CD14-positive monocyte (primary cell): ENCODE measurements around the gene GPRIN3. TPM values are rescaled to one million over a fixed set of nuclear protein-coding genes. Genes with fewer than 3 reads are reported as not detected.

ENCODE experiments used
- DNase-seq, 3 donors: peaks; one replicate each; pipeline ENCODE4 v3.0.0-alpha.2; 2011 to 2022
- H2AFZ ChIP-seq: 2 replicates; pipeline ENCODE4 v1.6.0; 2012; ENCODE audit warnings: mild to moderate bottlenecking, low read depth, low read length, inconsistent platforms; ENCODE audit not compliant: insufficient read depth, poor library complexity, severe bottlenecking
- H3K27ac ChIP-seq, 2 donors: 1 replicate in 1 of 2; 2 replicates in 1 of 2; pipeline ENCODE4 v1.5.1; 2012 to 2013; ENCODE audit warnings: low read length in 2 of 2, control low read depth in 1 of 2, inconsistent platforms in 1 of 2, low read depth in 1 of 2, mild to moderate bottlenecking in 1 of 2
- H3K27me3 ChIP-seq, 2 donors: one replicate each; pipeline versions ENCODE4 v1.6.0 to v1.6.1; 2011 to 2013; ENCODE audit warnings: low read length in 2 of 2; ENCODE audit not compliant: control insufficient read depth in 2 of 2, insufficient read depth in 2 of 2
- H3K36me3 ChIP-seq, 2 donors: replicated peaks in 1 of 2; 1 replicate in 1 of 2; 2 replicates in 1 of 2; pipeline versions ENCODE4 v1.5.1 to v1.6.1; 2012 to 2013; ENCODE audit warnings: low read length in 2 of 2, control low read depth in 1 of 2, inconsistent platforms in 1 of 2, mild to moderate bottlenecking in 1 of 2; ENCODE audit not compliant: insufficient read depth in 2 of 2, control insufficient read depth in 1 of 2
- H3K4me1 ChIP-seq, 2 donors: 1 replicate in 1 of 2; 2 replicates in 1 of 2; pipeline versions ENCODE4 v1.5.1 to v1.6.1; 2012 to 2013; ENCODE audit warnings: low read length in 2 of 2, control low read depth in 1 of 2, inconsistent platforms in 1 of 2, mild to moderate bottlenecking in 1 of 2, moderate library complexity in 1 of 2; ENCODE audit not compliant: insufficient read depth in 2 of 2, control insufficient read depth in 1 of 2
- H3K4me2 ChIP-seq: replicated peaks from 2 replicates; pipeline ENCODE3; 2012; ENCODE audit warnings: low read length, moderate library complexity, mild to moderate bottlenecking; ENCODE audit not compliant: poor library complexity, severe bottlenecking; ENCODE audit errors: extremely low read depth
- H3K4me3 ChIP-seq, 3 experiments: fragments of 200-600 bp in 1 of 3; sonication (generic) in 1 of 3; replicated peaks in 1 of 3; 1 replicate in 2 of 3; 2 replicates in 1 of 3; pipeline ENCODE4 v1.5.1; 2011 to 2013; ENCODE audit warnings: low read length in 3 of 3, mild to moderate bottlenecking in 3 of 3, control low read depth in 2 of 3, low read depth in 2 of 3, inconsistent platforms in 1 of 3, moderate library complexity in 1 of 3
- H3K79me2 ChIP-seq: 2 replicates; pipeline ENCODE4 v1.6.0; 2012; ENCODE audit warnings: mild to moderate bottlenecking, control low read depth, inconsistent platforms, low read length, moderate library complexity; ENCODE audit not compliant: insufficient read depth
- H3K9ac ChIP-seq: 2 replicates; pipeline ENCODE4 v1.6.0; 2017; ENCODE audit warnings: low read length, mild to moderate bottlenecking; ENCODE audit not compliant: insufficient read depth, poor library complexity, severe bottlenecking
- H3K9me3 ChIP-seq, 2 donors: replicated peaks in 1 of 2; 1 replicate in 1 of 2; 2 replicates in 1 of 2; pipeline versions ENCODE4 v1.5.1 to v1.6.1; 2012 to 2013; ENCODE audit warnings: low read length in 2 of 2, control low read depth in 1 of 2; ENCODE audit not compliant: control insufficient read depth in 1 of 2, insufficient read depth in 1 of 2
- H4K20me1 ChIP-seq: 2 replicates; pipeline ENCODE4 v1.6.0; 2012; ENCODE audit warnings: mild to moderate bottlenecking, low read length, control low read depth, moderate library complexity; ENCODE audit not compliant: insufficient read depth
- H3K27ac Mint-ChIP-seq, 7 donors: one replicate each; pipeline ENCODE4 v1.8.0; 2020; ENCODE audit warnings: mild to moderate bottlenecking in 7 of 7, mixed read lengths in 7 of 7, moderate library complexity in 6 of 7, inconsistent platforms in 2 of 7
- H3K27me3 Mint-ChIP-seq, 3 donors: one replicate each; pipeline ENCODE4 v1.8.0; 2021 to 2022; ENCODE audit warnings: low read depth in 3 of 3, mild to moderate bottlenecking in 3 of 3, mixed read lengths in 3 of 3, moderate library complexity in 3 of 3, inconsistent platforms in 1 of 3
- H3K36me3 Mint-ChIP-seq, 2 donors: one replicate each; pipeline ENCODE4 v1.8.0; 2020; ENCODE audit warnings: mixed read lengths in 2 of 2, inconsistent platforms in 1 of 2, mild to moderate bottlenecking in 1 of 2
- H3K4me1 Mint-ChIP-seq: one replicate; pipeline ENCODE4 v1.8.0; 2020; ENCODE audit warnings: mild to moderate bottlenecking, mixed read lengths
- H3K4me3 Mint-ChIP-seq, 2 donors: one replicate each; pipeline ENCODE4 v1.8.0; 2020; ENCODE audit warnings: mild to moderate bottlenecking in 2 of 2, mixed read lengths in 2 of 2, moderate library complexity in 1 of 2
- H3K9me3 Mint-ChIP-seq, 7 donors: one replicate each; pipeline ENCODE4 v1.8.0; 2020 to 2022; ENCODE audit warnings: mixed read lengths in 7 of 7, mild to moderate bottlenecking in 6 of 7, moderate library complexity in 6 of 7, inconsistent platforms in 2 of 7
- CTCF ChIP-seq: fragments of 200-600 bp; IDR thresholded peaks from one replicate; pipeline ENCODE4 v1.8.0; 2022; ENCODE audit warnings: antibody characterized with exemption, mild to moderate bottlenecking
- WGBS: methylation state at CpG from one replicate; pipeline ENCODE4 v1.1.5; 2013; ENCODE audit warnings: missing lambda C conversion rate; ENCODE audit not compliant: insufficient coverage; 5-methylcytosine and 5-hydroxymethylcytosine counted together
- intact Hi-C, 2 donors: fragments of 100-400 bp; cut with micrococcal nuclease; formaldehyde crosslinking; loops; one replicate each; pipeline versions ENCODE4 v1.15.0 to v1.15.1; 2023
- polyA plus RNA-seq, 3 donors: library from polyadenylated mRNA; depleted of rRNA in 1 of 3; unstranded in 2 of 3; stranded (reverse) in 1 of 3; fragments of 300-500 nt in 2 of 3; fragments of >200 nt in 1 of 3; fragmentation: Illumina TruSeq in 2 of 3; gene quantifications; 1 replicate in 2 of 3; 2 replicates in 1 of 3; pipeline ENCODE4 v1.2.3, GENCODE V29; 2012 to 2021

The GPRIN3 gene
- polyA plus RNA-seq, 3 donors = 1.1 to 3.3 (median 2.3) TPM

DNA sequence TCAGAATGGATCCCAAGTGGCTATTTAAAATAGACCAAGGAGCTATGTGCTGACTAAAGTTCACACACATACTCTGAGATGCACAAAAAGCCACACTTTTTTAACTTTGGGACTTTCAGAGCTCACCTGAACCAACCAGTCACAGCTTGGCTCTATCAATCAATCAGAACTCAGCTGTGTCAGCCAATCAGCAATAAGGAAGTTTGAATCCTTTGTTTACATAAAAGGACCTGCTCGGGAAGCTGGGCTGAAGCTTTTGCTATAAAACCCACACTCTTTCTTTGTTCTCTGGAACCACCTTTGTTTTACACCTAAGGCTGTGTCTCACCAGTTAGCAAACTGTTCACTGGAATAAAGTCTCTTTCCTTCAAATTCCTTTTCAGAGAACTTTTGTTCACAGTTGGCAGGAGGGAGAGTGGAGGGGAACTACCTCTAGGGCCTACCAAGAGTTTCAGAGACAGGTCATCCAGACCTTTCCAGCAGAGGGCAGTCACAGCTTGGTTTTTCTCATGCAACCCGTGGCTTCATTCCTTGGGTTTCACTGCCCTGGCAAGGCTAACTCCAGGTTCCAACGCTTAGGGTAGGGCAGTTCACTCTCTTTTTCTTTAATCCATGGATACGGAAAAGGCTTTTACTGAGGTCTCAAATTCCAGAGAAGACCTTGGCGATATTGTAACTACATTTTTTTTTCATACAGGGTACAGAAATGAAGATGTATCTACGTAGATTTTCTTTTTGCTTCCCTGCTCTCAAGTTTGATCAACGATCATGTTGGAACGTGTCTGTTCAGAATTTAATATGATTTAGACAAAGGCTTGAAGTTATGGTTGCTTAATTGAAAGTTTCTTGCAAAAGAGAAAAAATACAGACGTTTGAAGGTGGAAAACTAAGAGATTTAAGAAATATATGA, 80.7 kb downstream of the GPRIN3 start:
- Histone ChIP-seq H3K36me3 (no peaks in the 10 kb centered on the region), H2AFZ (no peak overlapping the region), H3K4me2 (no peak overlapping the region), H3K27ac (no peak overlapping the region), H3K9me3 (no peaks in the 10 kb centered on the region), H3K4me3 (no peak overlapping the region), H4K20me1 (no peaks in the 10 kb centered on the region), H3K27me3 (no peaks in the 10 kb centered on the region), H3K9ac (no peak overlapping the region), H3K79me2 (no peaks in the 10 kb centered on the region), H3K4me1 (no peaks in the 10 kb centered on the region)
- TF ChIP-seq CTCF = peak; percentile 86
- Mint-ChIP-seq H3K9me3 (peaks cover 0 to 3% (median 0%) of the 10 kb centered on the region in 7 donors), H3K36me3 (no peaks in the 10 kb centered on the region), H3K27ac (peak overlapping the region in 1 of 7 donors; percentile 20), H3K4me1 (peaks cover 4% of the 10 kb centered on the region), H3K27me3 (peaks cover 0 to 2% (median 0%) of the 10 kb centered on the region in 3 donors), H3K4me3 (peak overlapping the region in 1 of 2 donors; percentile 42)
- peak; percentile 45 to 75 (median 62) for DNase-seq
- intact Hi-C loops = loop anchor here (5.0 to 10.0 kb wide), 2 partner anchors 205 to 678 kb away; no protein-coding TSS in a partner anchor
- WGBS = 50% methylated on average over 2 of the region's 9 CpGs

DNA sequence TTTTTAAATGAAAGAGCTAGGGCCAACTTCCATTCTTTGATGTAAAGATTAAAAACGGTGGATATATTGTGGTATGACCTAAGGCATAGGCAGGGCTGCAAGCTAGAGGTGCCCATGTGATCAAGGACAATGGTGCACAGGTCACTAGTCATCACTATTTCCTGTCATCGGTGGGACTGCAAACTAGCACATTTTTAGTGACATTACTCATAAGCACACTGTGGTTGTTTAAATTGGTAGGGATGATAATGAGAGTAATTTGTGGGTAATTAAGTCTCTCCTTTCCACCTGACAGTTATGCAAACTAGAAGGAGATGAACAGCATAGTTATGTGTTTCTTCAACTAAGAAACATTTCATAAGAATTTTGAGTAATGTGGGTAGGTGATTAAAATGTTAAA, 85.4 kb downstream of the GPRIN3 start:
- Histone ChIP-seq H3K27me3 (no peaks in the 10 kb centered on the region), H3K36me3 (no peaks in the 10 kb centered on the region), H3K79me2 (no peaks in the 10 kb centered on the region), H3K4me2 (no peak overlapping the region), H4K20me1 (no peaks in the 10 kb centered on the region), H3K27ac (no peak overlapping the region), H3K4me1 (no peaks in the 10 kb centered on the region), H3K9me3 (no peaks in the 10 kb centered on the region), H2AFZ (no peak overlapping the region), H3K9ac (no peak overlapping the region), H3K4me3 (no peak overlapping the region)
- Mint-ChIP-seq H3K9me3 (peaks cover 0 to 3% (median 0%) of the 10 kb centered on the region in 7 donors), H3K27me3 (peaks cover 0 to 2% (median 0%) of the 10 kb centered on the region in 3 donors), H3K4me1 (peaks cover 2% of the 10 kb centered on the region), H3K36me3 (no peaks in the 10 kb centered on the region), H3K4me3 (no peak overlapping the region), H3K27ac (no peak overlapping the region)
- intact Hi-C loops = loop anchor here in 1 of 2 donors (10.0 kb wide), 1 partner anchor 683 kb away; no protein-coding TSS in a partner anchor
- WGBS = 78% methylated on average over 1 of the region's 2 CpGs
- no peak for DNase-seq
- TF ChIP-seq CTCF = no peak
